CD14-positive monocyte (primary cell): ENCODE data around the gene WDR55. TPM values are rescaled to one million over a fixed set of nuclear protein-coding genes. Genes with fewer than 3 reads are reported as not detected.
"Not testable (repeated sequence)": the region's sequence is repeated elsewhere in the genome, so short reads cannot be mapped to it uniquely, and the experiment has no call there.

Experiments
- DNase-seq, 3 donors: peaks; one replicate each; pipeline ENCODE4 v3.0.0-alpha.2; 2011 to 2022
- H2AFZ ChIP-seq: 2 replicates; pipeline ENCODE4 v1.6.0; 2012; ENCODE audit warnings: mild to moderate bottlenecking, low read depth, low read length, inconsistent platforms; ENCODE audit not compliant: insufficient read depth, poor library complexity, severe bottlenecking
- H3K27ac ChIP-seq, 2 donors: 1 replicate in 1 of 2; 2 replicates in 1 of 2; pipeline ENCODE4 v1.5.1; 2012 to 2013; ENCODE audit warnings: low read length in 2 of 2, control low read depth in 1 of 2, inconsistent platforms in 1 of 2, low read depth in 1 of 2, mild to moderate bottlenecking in 1 of 2
- H3K27me3 ChIP-seq, 2 donors: one replicate each; pipeline versions ENCODE4 v1.6.0 to v1.6.1; 2011 to 2013; ENCODE audit warnings: low read length in 2 of 2; ENCODE audit not compliant: control insufficient read depth in 2 of 2, insufficient read depth in 2 of 2
- H3K36me3 ChIP-seq, 2 donors: replicated peaks in 1 of 2; 1 replicate in 1 of 2; 2 replicates in 1 of 2; pipeline versions ENCODE4 v1.5.1 to v1.6.1; 2012 to 2013; ENCODE audit warnings: low read length in 2 of 2, control low read depth in 1 of 2, inconsistent platforms in 1 of 2, mild to moderate bottlenecking in 1 of 2; ENCODE audit not compliant: insufficient read depth in 2 of 2, control insufficient read depth in 1 of 2
- H3K4me1 ChIP-seq, 2 donors: 1 replicate in 1 of 2; 2 replicates in 1 of 2; pipeline versions ENCODE4 v1.5.1 to v1.6.1; 2012 to 2013; ENCODE audit warnings: low read length in 2 of 2, control low read depth in 1 of 2, inconsistent platforms in 1 of 2, mild to moderate bottlenecking in 1 of 2, moderate library complexity in 1 of 2; ENCODE audit not compliant: insufficient read depth in 2 of 2, control insufficient read depth in 1 of 2
- H3K4me2 ChIP-seq: replicated peaks from 2 replicates; pipeline ENCODE3; 2012; ENCODE audit warnings: low read length, moderate library complexity, mild to moderate bottlenecking; ENCODE audit not compliant: poor library complexity, severe bottlenecking; ENCODE audit errors: extremely low read depth
- H3K4me3 ChIP-seq, 3 experiments: fragments of 200-600 bp in 1 of 3; sonication (generic) in 1 of 3; replicated peaks in 1 of 3; 1 replicate in 2 of 3; 2 replicates in 1 of 3; pipeline ENCODE4 v1.5.1; 2011 to 2013; ENCODE audit warnings: low read length in 3 of 3, mild to moderate bottlenecking in 3 of 3, control low read depth in 2 of 3, low read depth in 2 of 3, inconsistent platforms in 1 of 3, moderate library complexity in 1 of 3
- H3K79me2 ChIP-seq: 2 replicates; pipeline ENCODE4 v1.6.0; 2012; ENCODE audit warnings: mild to moderate bottlenecking, control low read depth, inconsistent platforms, low read length, moderate library complexity; ENCODE audit not compliant: insufficient read depth
- H3K9ac ChIP-seq: 2 replicates; pipeline ENCODE4 v1.6.0; 2017; ENCODE audit warnings: low read length, mild to moderate bottlenecking; ENCODE audit not compliant: insufficient read depth, poor library complexity, severe bottlenecking
- H3K9me3 ChIP-seq, 2 donors: replicated peaks in 1 of 2; 1 replicate in 1 of 2; 2 replicates in 1 of 2; pipeline versions ENCODE4 v1.5.1 to v1.6.1; 2012 to 2013; ENCODE audit warnings: low read length in 2 of 2, control low read depth in 1 of 2; ENCODE audit not compliant: control insufficient read depth in 1 of 2, insufficient read depth in 1 of 2
- H4K20me1 ChIP-seq: 2 replicates; pipeline ENCODE4 v1.6.0; 2012; ENCODE audit warnings: mild to moderate bottlenecking, low read length, control low read depth, moderate library complexity; ENCODE audit not compliant: insufficient read depth
- H3K27ac Mint-ChIP-seq, 7 donors: one replicate each; pipeline ENCODE4 v1.8.0; 2020; ENCODE audit warnings: mild to moderate bottlenecking in 7 of 7, mixed read lengths in 7 of 7, moderate library complexity in 6 of 7, inconsistent platforms in 2 of 7
- H3K27me3 Mint-ChIP-seq, 3 donors: one replicate each; pipeline ENCODE4 v1.8.0; 2021 to 2022; ENCODE audit warnings: low read depth in 3 of 3, mild to moderate bottlenecking in 3 of 3, mixed read lengths in 3 of 3, moderate library complexity in 3 of 3, inconsistent platforms in 1 of 3
- H3K36me3 Mint-ChIP-seq, 2 donors: one replicate each; pipeline ENCODE4 v1.8.0; 2020; ENCODE audit warnings: mixed read lengths in 2 of 2, inconsistent platforms in 1 of 2, mild to moderate bottlenecking in 1 of 2
- H3K4me1 Mint-ChIP-seq: one replicate; pipeline ENCODE4 v1.8.0; 2020; ENCODE audit warnings: mild to moderate bottlenecking, mixed read lengths
- H3K4me3 Mint-ChIP-seq, 2 donors: one replicate each; pipeline ENCODE4 v1.8.0; 2020; ENCODE audit warnings: mild to moderate bottlenecking in 2 of 2, mixed read lengths in 2 of 2, moderate library complexity in 1 of 2
- H3K9me3 Mint-ChIP-seq, 7 donors: one replicate each; pipeline ENCODE4 v1.8.0; 2020 to 2022; ENCODE audit warnings: mixed read lengths in 7 of 7, mild to moderate bottlenecking in 6 of 7, moderate library complexity in 6 of 7, inconsistent platforms in 2 of 7
- WGBS: methylation state at CpG from one replicate; pipeline ENCODE4 v1.1.5; 2013; ENCODE audit warnings: missing lambda C conversion rate; ENCODE audit not compliant: insufficient coverage; 5-methylcytosine and 5-hydroxymethylcytosine counted together
- intact Hi-C, 2 donors: fragments of 100-400 bp; cut with micrococcal nuclease; formaldehyde crosslinking; loops; one replicate each; pipeline versions ENCODE4 v1.15.0 to v1.15.1; 2023
- polyA plus RNA-seq, 3 donors: library from polyadenylated mRNA; depleted of rRNA in 1 of 3; unstranded in 2 of 3; stranded (reverse) in 1 of 3; fragments of 300-500 nt in 2 of 3; fragments of >200 nt in 1 of 3; fragmentation: Illumina TruSeq in 2 of 3; gene quantifications; 1 replicate in 2 of 3; 2 replicates in 1 of 3; pipeline ENCODE4 v1.2.3, GENCODE V29; 2012 to 2021
- TF ChIP-seq, protein P1 (sequence below): fragments of 200-600 bp; IDR thresholded peaks from one replicate; pipeline ENCODE4 v1.8.0; 2022; ENCODE audit warnings: antibody characterized with exemption, mild to moderate bottlenecking

The WDR55 gene
- polyA plus RNA-seq, 3 donors: 11.2 to 36.8 (median 13.3) TPM

DNA sequence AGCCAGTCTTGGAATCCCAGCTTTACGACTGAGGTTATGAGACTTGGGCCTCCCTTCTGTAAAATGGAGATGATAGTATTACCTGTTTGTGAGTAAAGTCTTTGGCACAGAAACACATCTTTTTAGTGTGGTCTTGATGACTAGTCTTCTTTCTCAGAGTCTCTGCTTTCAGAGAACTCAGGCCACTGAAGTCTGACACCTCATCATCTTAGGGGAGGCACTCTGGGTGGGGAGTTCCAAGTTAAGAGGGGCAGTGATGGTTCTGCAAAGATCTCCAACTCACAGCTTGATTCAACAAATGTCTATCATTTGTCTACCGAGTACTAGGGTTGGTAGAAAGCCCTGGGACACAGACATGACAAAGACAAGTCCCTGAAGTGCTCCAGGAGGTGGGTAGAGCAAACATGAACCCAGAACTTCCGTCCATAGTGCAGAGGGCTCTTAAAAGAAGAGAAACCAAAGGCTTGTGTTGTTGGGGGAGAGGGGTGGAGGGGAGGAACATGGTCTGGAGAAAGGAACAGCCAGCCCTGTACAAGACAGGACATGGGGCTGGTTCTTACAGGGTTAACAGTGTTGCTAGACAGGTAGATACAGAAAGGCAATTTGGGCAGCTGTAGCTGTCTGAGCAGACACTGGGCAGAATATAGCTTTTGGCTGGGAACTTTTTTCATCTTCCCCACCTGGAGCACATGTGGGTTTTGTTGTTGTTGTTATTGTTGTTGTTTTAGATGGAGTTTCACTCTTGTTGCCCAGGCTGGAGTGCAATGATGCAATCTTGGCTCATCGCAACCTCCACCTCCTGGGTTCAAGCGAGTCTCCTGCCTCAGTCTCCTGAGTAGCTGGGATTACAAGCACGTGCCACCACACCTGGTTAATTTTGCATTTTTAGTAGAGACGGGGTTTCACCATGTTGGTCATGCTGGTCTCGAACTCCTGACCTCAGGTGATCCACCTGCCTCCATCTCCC is 29.1 kb upstream of the WDR55 start:
- H3K4me3 Mint-ChIP-seq: no peak overlapping the region
- peaks cover 0 to 6% (median 3%) of the 10 kb centered on the region in 7 donors for H3K9me3 Mint-ChIP-seq
- H3K4me1 Mint-ChIP-seq: peaks cover 60% of the 10 kb centered on the region
- peaks cover 18 to 29% of the 10 kb centered on the region in 2 donors for H3K36me3 Mint-ChIP-seq
- WGBS: 100% methylated on average over 2 of the region's 8 CpGs
- H3K9ac ChIP-seq: no peak overlapping the region
- H3K27me3 Mint-ChIP-seq: peaks cover 0 to 5% (median 5%) of the 10 kb centered on the region in 3 donors
- H3K36me3 ChIP-seq: peaks cover 14 to 21% of the 10 kb centered on the region in 2 donors
- peak in 1 of 3 donors; percentile 43 for DNase-seq
- no peak overlapping the region for H2AFZ ChIP-seq
- no peaks in the 10 kb centered on the region for H3K27me3 ChIP-seq
- peaks cover 43 to 66% of the 10 kb centered on the region in 2 donors for H3K4me1 ChIP-seq
- peaks cover 50% of the 10 kb centered on the region for H3K79me2 ChIP-seq
- TF ChIP-seq, protein P1, sequence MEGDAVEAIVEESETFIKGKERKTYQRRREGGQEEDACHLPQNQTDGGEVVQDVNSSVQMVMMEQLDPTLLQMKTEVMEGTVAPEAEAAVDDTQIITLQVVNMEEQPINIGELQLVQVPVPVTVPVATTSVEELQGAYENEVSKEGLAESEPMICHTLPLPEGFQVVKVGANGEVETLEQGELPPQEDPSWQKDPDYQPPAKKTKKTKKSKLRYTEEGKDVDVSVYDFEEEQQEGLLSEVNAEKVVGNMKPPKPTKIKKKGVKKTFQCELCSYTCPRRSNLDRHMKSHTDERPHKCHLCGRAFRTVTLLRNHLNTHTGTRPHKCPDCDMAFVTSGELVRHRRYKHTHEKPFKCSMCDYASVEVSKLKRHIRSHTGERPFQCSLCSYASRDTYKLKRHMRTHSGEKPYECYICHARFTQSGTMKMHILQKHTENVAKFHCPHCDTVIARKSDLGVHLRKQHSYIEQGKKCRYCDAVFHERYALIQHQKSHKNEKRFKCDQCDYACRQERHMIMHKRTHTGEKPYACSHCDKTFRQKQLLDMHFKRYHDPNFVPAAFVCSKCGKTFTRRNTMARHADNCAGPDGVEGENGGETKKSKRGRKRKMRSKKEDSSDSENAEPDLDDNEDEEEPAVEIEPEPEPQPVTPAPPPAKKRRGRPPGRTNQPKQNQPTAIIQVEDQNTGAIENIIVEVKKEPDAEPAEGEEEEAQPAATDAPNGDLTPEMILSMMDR: peak; percentile 50
- peaks cover 29% of the 10 kb centered on the region for H4K20me1 ChIP-seq
- H3K27ac Mint-ChIP-seq: peak overlapping the region; percentile 83 to 99 (median 97)
- no peak overlapping the region for H3K4me3 ChIP-seq
- no peaks in the 10 kb centered on the region for H3K9me3 ChIP-seq
- intact Hi-C loops: loop anchor here (2.0 to 5.0 kb wide), 3 partner anchors 59 to 88 kb away; partner anchors contain the start of gene EIF4EBP3 (in 1 of the 2)
- H3K4me2 ChIP-seq: no peak overlapping the region
- peak overlapping the region in 1 of 2 donors; percentile 29 for H3K27ac ChIP-seq

DNA sequence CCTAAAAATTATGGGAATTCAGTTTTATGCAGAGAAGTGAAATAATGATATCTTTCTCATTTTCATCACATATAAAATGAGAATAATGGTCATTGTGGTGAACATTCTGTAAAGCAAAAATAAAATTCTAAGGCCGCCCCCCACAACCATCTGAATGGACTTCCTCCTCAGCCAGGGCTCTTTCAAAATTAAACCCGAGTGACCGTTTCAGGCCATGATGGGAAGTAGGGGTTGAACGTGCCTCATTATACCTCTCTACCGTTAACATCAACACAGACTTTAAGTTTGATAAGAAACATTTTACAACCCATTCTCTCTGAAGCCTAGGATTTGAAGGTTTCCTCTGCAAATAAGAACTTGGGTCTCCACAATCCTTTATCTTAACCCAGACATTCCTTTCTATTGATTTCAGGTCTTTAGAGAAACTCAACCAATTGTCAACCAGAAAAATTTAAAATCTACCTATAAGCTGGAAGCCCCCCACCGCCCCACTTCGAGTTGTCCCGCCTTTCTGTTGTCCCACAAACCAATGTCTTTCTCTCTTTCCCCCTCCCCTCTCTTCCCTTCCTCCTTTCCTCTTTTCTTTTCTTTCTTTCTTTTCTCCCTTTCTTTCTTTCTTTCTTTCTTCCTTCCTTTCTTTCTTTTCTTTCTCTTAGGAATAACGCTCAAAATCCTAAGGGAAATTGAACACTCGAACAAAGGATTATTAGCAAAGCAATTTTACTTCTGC is 27.2 kb upstream of the WDR55 start:
- peaks cover 7% of the 10 kb centered on the region in 2 donors for H3K36me3 ChIP-seq
- peaks cover 37% of the 10 kb centered on the region for H3K79me2 ChIP-seq
- intact Hi-C loops: loop anchor here in 1 of 2 donors (5.0 kb wide), 1 partner anchor 90 kb away; the partner anchor contains the start of gene EIF4EBP3
- Mint-ChIP-seq H3K27me3 (peaks cover 0 to 7% (median 3%) of the 10 kb centered on the region in 3 donors), H3K4me3 (peak overlapping the region in 1 of 2 donors; percentile 30), H3K36me3 (peaks cover 12 to 20% of the 10 kb centered on the region in 2 donors), H3K27ac (peak overlapping the region in 6 of 7 donors; percentile 56 to 98 (median 94)), H3K9me3 (peaks cover 0 to 3% (median 0%) of the 10 kb centered on the region in 7 donors), H3K4me1 (peaks cover 63% of the 10 kb centered on the region)
- H2AFZ ChIP-seq: no peak overlapping the region
- H3K4me1 ChIP-seq: peaks cover 43 to 68% of the 10 kb centered on the region in 2 donors
- TF ChIP-seq, protein P1: no peak
- peak in 1 of 3 donors; percentile 26 for DNase-seq
- H3K27ac ChIP-seq: peak overlapping the region in 1 of 2 donors; percentile 86
- H3K27me3 ChIP-seq: no peaks in the 10 kb centered on the region
- H3K9me3 ChIP-seq: no peaks in the 10 kb centered on the region
- H4K20me1 ChIP-seq: peaks cover 10% of the 10 kb centered on the region
- no peak overlapping the region for H3K4me3 ChIP-seq
- H3K4me2 ChIP-seq: no peak overlapping the region
- 77% methylated on average over 4 of the region's 10 CpGs for WGBS
- H3K9ac ChIP-seq: no peak overlapping the region

DNA sequence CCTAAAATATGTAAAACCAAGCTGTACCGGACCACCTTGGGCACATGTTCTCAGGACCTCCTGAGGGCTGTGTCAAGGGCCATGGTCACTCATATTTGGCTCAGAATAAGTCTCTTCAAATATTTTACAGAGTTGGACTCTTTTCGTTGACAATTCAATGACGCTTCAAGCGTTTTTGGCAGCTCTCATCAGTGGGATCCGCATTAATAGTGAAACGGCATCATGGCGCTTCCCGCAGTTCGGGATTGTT is 25.9 kb upstream of the WDR55 start:
- Mint-ChIP-seq H3K27ac (peak overlapping the region; percentile 92 to 98 (median 96)), H3K36me3 (peaks cover 24 to 26% of the 10 kb centered on the region in 2 donors), H3K4me3 (peak overlapping the region; percentile 55 to 83), H3K4me1 (peaks cover 56% of the 10 kb centered on the region)
- H3K9me3 Mint-ChIP-seq, DNase-seq, H3K27me3 Mint-ChIP-seq, H3K27me3 ChIP-seq, H3K9me3 ChIP-seq, H4K20me1 ChIP-seq: not testable (repeated sequence)
- Histone ChIP-seq H3K4me1 (peaks cover 39 to 60% of the 10 kb centered on the region in 2 donors), H3K4me3 (peak overlapping the region in 1 of 3 experiments; percentile 89), H3K4me2 (peak overlapping the region; percentile 98), H3K79me2 (peaks cover 28% of the 10 kb centered on the region), H3K36me3 (peaks cover 16 to 18% of the 10 kb centered on the region in 2 donors), H3K27ac (peak overlapping the region; percentile 86 to 89), H3K9ac (peak overlapping the region; percentile 37), H2AFZ (peak overlapping the region; percentile 50)
- intact Hi-C loops: loop anchor here in 1 of 2 donors (5.0 kb wide), 1 partner anchor 92 kb away; the partner anchor contains the start of gene EIF4EBP3
- WGBS: 25% methylated on average over 7 of the region's 9 CpGs
